GM20000 (cell line): ENCODE results near the gene SP2.

Experiments used
- DNase-seq: peaks from one replicate; pipeline ENCODE4 v3.0.0; 2012; ENCODE audit warnings: low spot score
- CTCF ChIP-seq: IDR thresholded peaks from 2 replicates; pipeline ENCODE4 v1.5.1; 2012; ENCODE audit warnings: mild to moderate bottlenecking, control low read depth; ENCODE audit errors: extremely low read depth, missing control alignments

SP2 gene

GRCh38 chr17:47949197-47949759 lies 53.2 kb downstream of the SP2 start:
- DNase-seq, result peak; percentile 81
- TF ChIP-seq CTCF, result peak; percentile 81

GRCh38 chr17:47949946-47950345 lies 53.9 kb downstream of the SP2 start:
- DNase-seq, result no peak
- TF ChIP-seq CTCF, result no peak

GRCh38 chr17:47950448-47950847 lies 54.4 kb downstream of the SP2 start:
- no peak for TF ChIP-seq CTCF
- no peak for DNase-seq

GRCh38 chr17:47952171-47953021 lies 56.4 kb downstream of the SP2 start:
- no peak for TF ChIP-seq CTCF
- no peak for DNase-seq

GRCh38 chr17:47953909-47954308 lies 57.9 kb downstream of the SP2 start:
- no peak for DNase-seq
- TF ChIP-seq CTCF, result no peak

- no peak for DNase-seq
- TF ChIP-seq CTCF, result no peak
Measured at GRCh38 chr17:47955497-47956461, 59.7 kb downstream of the SP2 start.
